Activated naive CD8-positive, alpha-beta T cell (primary cell): ENCODE measurements around the gene CD101.

Experiments
- H3K27ac Mint-ChIP-seq: one replicate; pipeline ENCODE4 v1.8.0; 2021; ENCODE audit warnings: mixed read lengths
- H3K27me3 Mint-ChIP-seq: one replicate; pipeline ENCODE4 v1.8.0; 2021; ENCODE audit warnings: mixed read lengths
- H3K36me3 Mint-ChIP-seq: one replicate; pipeline ENCODE4 v1.8.0; 2021; ENCODE audit warnings: mixed read lengths
- H3K4me1 Mint-ChIP-seq: one replicate; pipeline ENCODE4 v1.8.0; 2021; ENCODE audit warnings: low read depth, mixed read lengths
- H3K4me3 Mint-ChIP-seq: one replicate; pipeline ENCODE4 v1.8.0; 2021; ENCODE audit warnings: mild to moderate bottlenecking, mixed read lengths
- H3K9me3 Mint-ChIP-seq: one replicate; pipeline ENCODE4 v1.8.0; 2021; ENCODE audit warnings: low read depth, mixed read lengths

CD101 gene

GRCh38 chr1:116991918-116992317 is 9.6 kb upstream of the CD101 start:
- Mint-ChIP-seq H3K36me3 (peaks cover 5% of the 10 kb centered on the region), H3K27me3 (no peaks in the 10 kb centered on the region), H3K27ac (no peak overlapping the region), H3K4me1 (peaks cover 52% of the 10 kb centered on the region), H3K9me3 (no peaks in the 10 kb centered on the region), H3K4me3 (peak overlapping the region; percentile 2)

DNA sequence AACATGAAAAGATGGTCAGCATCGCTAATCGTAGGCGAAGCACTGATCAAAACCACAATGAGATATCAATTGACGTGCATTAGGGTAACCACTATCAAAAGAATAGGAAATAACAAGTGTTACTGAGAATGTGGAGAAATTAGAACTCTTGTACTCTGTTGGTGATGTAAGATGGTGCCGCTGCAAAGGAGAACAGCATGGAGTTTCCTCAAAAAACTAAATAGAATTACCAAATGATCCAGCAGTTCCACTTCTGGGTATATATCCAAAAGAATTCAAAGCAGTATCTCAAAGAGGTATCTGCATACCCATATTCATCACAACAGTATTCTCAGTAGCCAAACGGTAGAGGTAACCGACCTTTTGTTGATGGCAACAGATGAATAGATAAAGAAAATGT is 8.3 kb upstream of the CD101 start:
- Mint-ChIP-seq H3K27me3 (no peaks in the 10 kb centered on the region), H3K4me1 (peaks cover 38% of the 10 kb centered on the region), H3K9me3 (no peaks in the 10 kb centered on the region), H3K4me3 (no peak overlapping the region), H3K27ac (no peak overlapping the region), H3K36me3 (peaks cover 5% of the 10 kb centered on the region)

- Mint-ChIP-seq H3K27ac (no peak overlapping the region), H3K4me1 (peaks cover 32% of the 10 kb centered on the region), H3K9me3 (no peaks in the 10 kb centered on the region), H3K36me3 (peaks cover 5% of the 10 kb centered on the region), H3K4me3 (no peak overlapping the region), H3K27me3 (no peaks in the 10 kb centered on the region)
These were observed 7.1 kb upstream of the CD101 start for GRCh38 chr1:116994411-116994810.

GRCh38 chr1:116997066-116997465 is 4.5 kb upstream of the CD101 start:
- peaks cover 5% of the 10 kb centered on the region for H3K36me3 Mint-ChIP-seq
- H3K4me3 Mint-ChIP-seq = no peak overlapping the region
- no peaks in the 10 kb centered on the region for H3K27me3 Mint-ChIP-seq
- no peaks in the 10 kb centered on the region for H3K9me3 Mint-ChIP-seq
- peaks cover 33% of the 10 kb centered on the region for H3K4me1 Mint-ChIP-seq
- no peak overlapping the region for H3K27ac Mint-ChIP-seq

GRCh38 chr1:116997636-116998035 is 3.9 kb upstream of the CD101 start:
- no peak overlapping the region for H3K27ac Mint-ChIP-seq
- H3K27me3 Mint-ChIP-seq = no peaks in the 10 kb centered on the region
- H3K4me1 Mint-ChIP-seq = peaks cover 35% of the 10 kb centered on the region
- H3K36me3 Mint-ChIP-seq = peaks cover 5% of the 10 kb centered on the region
- no peak overlapping the region for H3K4me3 Mint-ChIP-seq
- H3K9me3 Mint-ChIP-seq = no peaks in the 10 kb centered on the region

- H3K4me3 Mint-ChIP-seq = no peak overlapping the region
- H3K4me1 Mint-ChIP-seq = peaks cover 49% of the 10 kb centered on the region
- H3K36me3 Mint-ChIP-seq = no peaks in the 10 kb centered on the region
- peak overlapping the region; percentile 92 for H3K27ac Mint-ChIP-seq
- no peaks in the 10 kb centered on the region for H3K27me3 Mint-ChIP-seq
- no peaks in the 10 kb centered on the region for H3K9me3 Mint-ChIP-seq
These were observed 2.0 kb upstream of the CD101 start for GRCh38 chr1:116999596-116999995.

DNA sequence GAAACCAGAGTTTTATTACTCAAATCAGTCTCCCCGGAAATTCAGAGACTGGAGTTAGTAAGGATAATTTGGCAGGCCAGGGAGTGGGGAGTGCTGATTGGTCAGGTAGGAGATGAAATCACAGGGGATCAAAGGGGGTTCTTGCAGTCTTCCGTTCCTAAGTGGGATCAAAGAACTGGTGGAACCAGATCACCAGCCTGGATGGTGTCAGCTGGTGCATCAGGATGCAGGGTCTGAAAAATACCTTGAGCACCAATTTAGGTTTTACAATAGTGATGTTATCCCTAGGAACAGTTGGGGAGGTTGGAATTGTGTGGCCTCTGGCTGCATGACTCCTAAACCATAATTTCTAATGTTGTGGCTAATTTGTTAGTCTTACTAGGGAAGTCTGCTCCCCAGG is 1.4 kb upstream of the CD101 start:
- Mint-ChIP-seq H3K4me1 (peaks cover 54% of the 10 kb centered on the region), H3K9me3 (no peaks in the 10 kb centered on the region), H3K27me3 (no peaks in the 10 kb centered on the region), H3K36me3 (no peaks in the 10 kb centered on the region), H3K27ac (peak overlapping the region; percentile 92), H3K4me3 (no peak overlapping the region)

DNA sequence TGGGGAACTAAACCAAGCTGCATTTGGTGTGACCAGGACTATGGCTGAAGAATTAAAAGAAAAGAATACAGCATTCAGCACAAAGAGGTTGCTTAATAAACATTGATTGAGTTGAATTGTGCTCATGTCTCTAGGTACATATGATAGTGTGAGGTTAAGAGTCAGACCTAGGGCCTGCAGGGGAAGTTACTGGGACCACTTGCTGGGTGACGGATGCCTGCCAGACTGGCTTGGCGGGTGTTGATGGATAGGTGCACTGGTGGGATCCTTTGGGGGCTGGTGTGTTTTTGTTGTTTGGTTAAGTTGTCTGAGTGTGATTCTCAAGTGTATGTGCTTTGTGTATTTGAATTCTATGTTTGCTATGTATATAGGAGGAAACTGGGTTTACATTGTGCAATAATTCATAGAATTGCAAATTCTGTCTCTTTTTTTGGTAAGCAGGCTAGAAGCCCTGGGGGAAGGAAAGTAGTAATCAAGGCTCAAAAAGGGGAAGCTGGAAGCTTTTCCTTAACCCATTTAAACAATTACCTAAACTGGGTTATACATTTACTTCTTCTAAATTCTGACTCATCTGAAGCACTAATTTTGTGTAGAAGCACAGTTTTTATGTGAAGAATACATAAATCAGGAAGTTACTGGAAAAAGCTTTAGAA is 1.8 kb downstream of the CD101 start:
- no peaks in the 10 kb centered on the region for H3K27me3 Mint-ChIP-seq
- H3K36me3 Mint-ChIP-seq = peaks cover 3% of the 10 kb centered on the region
- no peaks in the 10 kb centered on the region for H3K9me3 Mint-ChIP-seq
- H3K27ac Mint-ChIP-seq = peak overlapping the region; percentile 86
- peak overlapping the region; percentile 59 for H3K4me3 Mint-ChIP-seq
- peaks cover 83% of the 10 kb centered on the region for H3K4me1 Mint-ChIP-seq

GRCh38 chr1:117007719-117008013 is 6.1 kb downstream of the CD101 start:
- peak overlapping the region; percentile 84 for H3K27ac Mint-ChIP-seq
- no peaks in the 10 kb centered on the region for H3K9me3 Mint-ChIP-seq
- H3K4me3 Mint-ChIP-seq = peak overlapping the region; percentile 80
- peaks cover 16% of the 10 kb centered on the region for H3K36me3 Mint-ChIP-seq
- no peaks in the 10 kb centered on the region for H3K27me3 Mint-ChIP-seq
- peaks cover 82% of the 10 kb centered on the region for H3K4me1 Mint-ChIP-seq

DNA sequence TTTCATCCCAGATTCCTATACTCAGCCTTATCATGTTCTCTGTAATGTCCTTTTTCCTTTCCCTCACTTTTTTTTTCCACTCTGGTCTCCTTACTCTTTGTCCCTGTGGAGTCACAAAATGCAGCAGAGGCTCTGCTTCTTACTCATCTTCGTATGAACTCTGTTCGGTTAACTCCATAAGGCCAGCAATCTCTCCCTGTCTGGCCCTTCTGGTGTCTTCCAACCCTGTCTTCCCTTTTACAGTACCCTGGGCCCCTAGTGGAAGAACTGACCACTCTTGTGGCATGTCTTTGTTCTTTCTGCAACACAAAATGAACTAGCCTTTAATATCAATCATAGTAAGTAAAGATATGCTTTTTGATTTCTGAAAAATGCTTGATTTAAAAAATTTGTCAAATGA is 7.1 kb downstream of the CD101 start:
- Mint-ChIP-seq H3K9me3 (no peaks in the 10 kb centered on the region), H3K36me3 (peaks cover 16% of the 10 kb centered on the region), H3K27me3 (no peaks in the 10 kb centered on the region), H3K4me3 (peak overlapping the region; percentile 66), H3K4me1 (peaks cover 79% of the 10 kb centered on the region), H3K27ac (peak overlapping the region; percentile 93)

DNA sequence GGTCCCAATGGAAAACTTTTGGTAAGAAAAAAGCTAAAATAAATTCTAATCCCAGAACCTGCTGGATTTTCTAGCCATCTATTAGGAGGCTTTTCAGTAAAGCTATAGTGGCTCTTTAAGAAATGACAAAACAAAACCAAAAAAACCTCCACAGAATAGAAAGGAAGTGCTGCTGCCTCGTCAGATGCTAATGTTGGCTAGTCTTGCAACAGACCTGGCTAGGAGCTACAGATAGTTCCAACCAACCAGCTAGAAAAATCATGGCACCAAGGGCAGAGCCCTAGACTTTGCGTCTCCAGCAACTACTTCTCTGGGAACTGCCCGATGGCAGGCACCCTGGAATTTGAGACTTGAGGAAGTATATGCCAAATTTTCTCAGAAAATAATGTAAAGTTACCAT is 7.6 kb downstream of the CD101 start:
- H3K9me3 Mint-ChIP-seq = no peaks in the 10 kb centered on the region
- peaks cover 78% of the 10 kb centered on the region for H3K4me1 Mint-ChIP-seq
- H3K4me3 Mint-ChIP-seq = peak overlapping the region; percentile 66
- no peaks in the 10 kb centered on the region for H3K27me3 Mint-ChIP-seq
- H3K27ac Mint-ChIP-seq = peak overlapping the region; percentile 93
- H3K36me3 Mint-ChIP-seq = peaks cover 17% of the 10 kb centered on the region

GRCh38 chr1:117010310-117010969 is 8.9 kb downstream of the CD101 start:
- Mint-ChIP-seq H3K27me3 (no peaks in the 10 kb centered on the region), H3K9me3 (no peaks in the 10 kb centered on the region), H3K4me1 (peaks cover 70% of the 10 kb centered on the region), H3K27ac (peak overlapping the region; percentile 13), H3K4me3 (peak overlapping the region; percentile 11), H3K36me3 (peaks cover 20% of the 10 kb centered on the region)

DNA sequence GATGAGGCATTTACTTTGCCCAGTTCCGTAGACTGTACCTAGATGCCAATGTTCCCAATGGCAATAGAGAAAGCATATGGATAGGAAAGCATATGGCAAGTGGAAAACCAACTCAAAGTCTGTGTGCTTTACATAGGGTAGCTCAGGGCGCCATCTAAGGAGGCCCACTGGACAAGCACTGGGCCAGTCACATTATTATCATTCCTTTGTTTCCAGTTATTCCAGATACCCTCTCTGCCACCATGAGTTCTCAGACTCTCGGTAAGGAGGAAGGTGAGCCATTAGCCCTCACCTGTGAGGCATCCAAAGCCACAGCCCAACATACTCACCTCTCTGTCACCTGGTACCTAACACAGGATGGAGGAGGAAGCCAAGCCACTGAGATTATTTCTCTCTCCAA is 9.8 kb downstream of the CD101 start:
- no peaks in the 10 kb centered on the region for H3K27me3 Mint-ChIP-seq
- H3K27ac Mint-ChIP-seq = no peak overlapping the region
- peaks cover 17% of the 10 kb centered on the region for H3K36me3 Mint-ChIP-seq
- H3K9me3 Mint-ChIP-seq = no peaks in the 10 kb centered on the region
- no peak overlapping the region for H3K4me3 Mint-ChIP-seq
- peaks cover 64% of the 10 kb centered on the region for H3K4me1 Mint-ChIP-seq

GRCh38 chr1:117013309-117013858 is 11.8 kb downstream of the CD101 start:
- Mint-ChIP-seq H3K27ac (no peak overlapping the region), H3K9me3 (no peaks in the 10 kb centered on the region), H3K4me1 (peaks cover 60% of the 10 kb centered on the region), H3K36me3 (peaks cover 20% of the 10 kb centered on the region), H3K4me3 (no peak overlapping the region), H3K27me3 (no peaks in the 10 kb centered on the region)

DNA sequence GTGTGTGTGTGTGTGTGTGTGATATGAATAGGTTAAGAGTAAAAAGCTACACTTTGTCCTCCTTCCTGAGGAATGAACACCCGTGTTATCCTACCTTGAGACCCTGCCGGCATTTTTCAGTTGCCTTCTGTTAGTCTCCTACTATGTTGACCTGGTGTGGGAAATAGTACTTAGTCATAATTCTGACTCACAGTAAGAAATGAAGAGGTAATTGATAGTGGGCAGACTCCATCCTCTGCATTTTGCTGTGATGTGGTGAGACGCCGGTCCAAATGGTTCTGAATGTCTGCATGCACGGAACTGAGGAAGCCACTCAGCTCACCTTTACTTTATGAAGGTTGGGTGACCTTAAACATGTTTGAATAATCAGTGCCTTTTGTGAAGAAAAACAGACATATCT is 12.6 kb downstream of the CD101 start:
- no peaks in the 10 kb centered on the region for H3K27me3 Mint-ChIP-seq
- peak overlapping the region; percentile 37 for H3K27ac Mint-ChIP-seq
- peaks cover 54% of the 10 kb centered on the region for H3K4me1 Mint-ChIP-seq
- no peaks in the 10 kb centered on the region for H3K9me3 Mint-ChIP-seq
- H3K4me3 Mint-ChIP-seq = no peak overlapping the region
- peaks cover 27% of the 10 kb centered on the region for H3K36me3 Mint-ChIP-seq

DNA sequence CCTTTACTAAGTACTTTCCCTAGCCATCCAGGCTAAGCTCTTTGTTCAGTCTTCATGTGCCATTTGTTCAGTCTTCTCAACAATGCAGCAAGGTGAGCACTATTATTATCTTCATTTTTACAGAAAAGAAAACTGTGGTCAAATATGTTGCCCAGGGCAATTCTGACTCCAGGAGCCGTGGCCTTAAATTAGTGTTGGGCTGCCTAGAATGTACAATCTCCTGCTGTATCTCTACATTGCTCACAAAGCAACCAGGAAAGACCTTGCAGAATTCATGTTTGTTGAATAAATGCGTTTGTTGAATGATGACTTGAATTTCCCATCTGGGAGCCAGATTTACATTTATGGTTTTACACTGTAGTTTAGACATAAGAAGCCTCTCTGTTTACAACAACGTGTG is 14.2 kb downstream of the CD101 start:
- Mint-ChIP-seq H3K4me1 (peaks cover 39% of the 10 kb centered on the region), H3K36me3 (peaks cover 30% of the 10 kb centered on the region), H3K9me3 (no peaks in the 10 kb centered on the region), H3K27me3 (no peaks in the 10 kb centered on the region), H3K4me3 (no peak overlapping the region), H3K27ac (no peak overlapping the region)
